Left ventricle myocardium inferior (tissue), 1 donor: ENCODE results near the gene PCAT7. TPM values are rescaled to one million over a fixed set of nuclear protein-coding genes. Genes with fewer than 3 reads are reported as not detected.
"Not testable (repeated sequence)": the region's sequence is repeated elsewhere in the genome, so short reads cannot be mapped to it uniquely, and the experiment has no call there.

ENCODE experiments used
- DNase-seq: peaks from one replicate; pipeline ENCODE4 v3.0.0-alpha.2; 2020
- H3K27ac ChIP-seq: fragments of 200-600 bp; replicated peaks from 2 replicates; pipeline ENCODE4 v1.8.0; 2021
- H3K27me3 ChIP-seq: fragments of 200-600 bp; 2 replicates; pipeline ENCODE4 v1.8.0; 2021; ENCODE audit warnings: low read depth
- H3K36me3 ChIP-seq: fragments of 200-600 bp; 2 replicates; pipeline ENCODE4 v1.8.0; 2021
- H3K4me1 ChIP-seq: fragments of 200-600 bp; 2 replicates; pipeline ENCODE4 v1.8.0; 2021
- H3K4me3 ChIP-seq: fragments of 200-600 bp; 2 replicates; pipeline ENCODE4 v1.8.0; 2021; ENCODE audit warnings: mild to moderate bottlenecking, moderate library complexity
- H3K9me3 ChIP-seq: fragments of 200-600 bp; replicated peaks from 2 replicates; pipeline ENCODE4 v1.8.0; 2021
- CTCF ChIP-seq: fragments of 200-600 bp; IDR thresholded peaks from 2 replicates; pipeline ENCODE4 v1.8.0; 2021; ENCODE audit warnings: antibody characterized with exemption, mild to moderate bottlenecking, borderline replicate concordance
- intact Hi-C: fragments of 100-400 bp; cut with micrococcal nuclease; formaldehyde crosslinking; loops from one replicate; pipeline ENCODE4 v1.11.0; 2022
- total RNA-seq: library from RNA; stranded (reverse); fragmentation: NEBNext Ultra II Directional; extraction: Animal tissue kit (Norgen Biotek cat#: 25700); gene quantifications from one replicate; pipeline ENCODE4 v1.2.1, GENCODE V29; 2021
- donor health status: DM: no; HTN: yes; CAD: no; lungs with severe emphysema.

The PCAT7 gene
- total RNA-seq, 1 donor from 2014 or later = not detected

- Histone ChIP-seq H3K36me3 (no peaks in the 10 kb centered on the region), H3K4me1 (no peaks in the 10 kb centered on the region), H3K9me3 (peaks cover 3% of the 10 kb centered on the region), H3K27ac (no peak overlapping the region), H3K27me3 (peaks cover 7% of the 10 kb centered on the region), H3K4me3 (no peak overlapping the region)
- TF ChIP-seq CTCF = no peak
- intact Hi-C loops = no loop called here
- no peak for DNase-seq
Measured at GRCh38 chr9:94563548-94563947, 8.7 kb downstream of the PCAT7 start.

GRCh38 chr9:94564279-94564678 is 9.4 kb downstream of the PCAT7 start:
- H3K27me3 ChIP-seq, DNase-seq, intact Hi-C loops: not testable (repeated sequence)

GRCh38 chr9:94566550-94566949 is 11.7 kb downstream of the PCAT7 start:
- Histone ChIP-seq H3K36me3 (no peaks in the 10 kb centered on the region), H3K4me3 (no peak overlapping the region), H3K27ac (no peak overlapping the region), H3K27me3 (no peaks in the 10 kb centered on the region), H3K4me1 (no peaks in the 10 kb centered on the region), H3K9me3 (peaks cover 3% of the 10 kb centered on the region)
- TF ChIP-seq CTCF = no peak
- DNase-seq = no peak
- intact Hi-C loops = no loop called here

More at GRCh38 chr9:94564279-94564678, 9.4 kb downstream of the PCAT7 start:
- H3K9me3 ChIP-seq, H3K36me3 ChIP-seq, H3K27ac ChIP-seq, H3K4me3 ChIP-seq, H3K4me1 ChIP-seq: not testable (repeated sequence)

- no peaks in the 10 kb centered on the region for H3K36me3 ChIP-seq
- no peak overlapping the region for H3K4me3 ChIP-seq
- no peak overlapping the region for H3K27ac ChIP-seq
- H3K4me1 ChIP-seq = no peaks in the 10 kb centered on the region
- no peak for DNase-seq
- H3K9me3 ChIP-seq = peaks cover 3% of the 10 kb centered on the region
- no peak for TF ChIP-seq CTCF
- intact Hi-C loops = no loop called here
- no peaks in the 10 kb centered on the region for H3K27me3 ChIP-seq
Measured at GRCh38 chr9:94567271-94567670, 12.4 kb downstream of the PCAT7 start.

- peaks cover 3% of the 10 kb centered on the region for H3K9me3 ChIP-seq
- no peaks in the 10 kb centered on the region for H3K4me1 ChIP-seq
- intact Hi-C loops = no loop called here
- H3K27me3 ChIP-seq = peaks cover 8% of the 10 kb centered on the region
- no peaks in the 10 kb centered on the region for H3K36me3 ChIP-seq
- no peak overlapping the region for H3K27ac ChIP-seq
- H3K4me3 ChIP-seq = no peak overlapping the region
- no peak for TF ChIP-seq CTCF
- DNase-seq = no peak
Measured at GRCh38 chr9:94568250-94568889, 13.5 kb downstream of the PCAT7 start.

- Histone ChIP-seq H3K4me1 (no peaks in the 10 kb centered on the region), H3K36me3 (no peaks in the 10 kb centered on the region), H3K9me3 (peaks cover 3% of the 10 kb centered on the region), H3K27me3 (peaks cover 8% of the 10 kb centered on the region), H3K27ac (no peak overlapping the region), H3K4me3 (no peak overlapping the region)
- intact Hi-C loops = no loop called here
- no peak for TF ChIP-seq CTCF
- DNase-seq = no peak
Measured at GRCh38 chr9:94568972-94569712, 14.3 kb downstream of the PCAT7 start.
